ENCODE measurements around the gene SETBP1. TPM values are rescaled to one million over a fixed set of nuclear protein-coding genes. Genes with fewer than 3 reads are reported as not detected.

SETBP1 gene
- total RNA-seq, 4 donors from 2014 or later = 16.2 to 33.6 (median 24.4) TPM

- TF ChIP-seq POLR2A (IDR thresholded peaks at IDR 0.05) = no peak
- no peak for TF ChIP-seq EP300 (IDR thresholded peaks at IDR 0.05; ENCODE audit: low read depth)
- no peak for TF ChIP-seq CTCF (IDR thresholded peaks at IDR 0.05)
- TF ChIP-seq POLR2AphosphoS5 (IDR thresholded peaks at IDR 0.05) = no peak
- 70 to 92% methylated on average over 1 of the region's 1 CpG for WGBS, 2 donors (ENCODE audit: low coverage in 1 of 2)
- Histone ChIP-seq H3K36me3 (no peaks in the 10 kb centered on the region), H3K27ac (no peak overlapping the region), H3K27me3 (no peaks in the 10 kb centered on the region), H3K9me3 (no peaks in the 10 kb centered on the region), H3K4me3 (no peak overlapping the region), H3K4me1 (peaks cover 0 to 19% (median 6%) of the 10 kb centered on the region in 4 donors)
- DNase-seq = no peak
- in situ Hi-C loops (cut with MboI; ENCODE audit: low pct_ligation_motif_present in 1 of 4, low pct_unique_long_range_greater_than_20kb in 1 of 4, low sequenced_read_pairs in 3 of 4) (no loop called here), intact Hi-C loops (cut with DNase I; ENCODE audit: low total_unique reads) (no loop called here)
Observed at GRCh38 chr18:44856157-44856556, 175.5 kb downstream of the SETBP1 start.

GRCh38 chr18:44857081-44857480, 176.4 kb downstream of the SETBP1 start:
- TF ChIP-seq EP300 (IDR thresholded peaks at IDR 0.05; ENCODE audit: low read depth) (no peak), POLR2A (IDR thresholded peaks at IDR 0.05) (no peak)
- 92 to 94% methylated on average over 2 of the region's 2 CpGs for WGBS, 2 donors (ENCODE audit: low coverage in 1 of 2)
- in situ Hi-C loops (cut with MboI; ENCODE audit: low pct_ligation_motif_present in 1 of 4, low pct_unique_long_range_greater_than_20kb in 1 of 4, low sequenced_read_pairs in 3 of 4) (no loop called here), intact Hi-C loops (cut with DNase I; ENCODE audit: low total_unique reads) (no loop called here)
- no peak overlapping the region for H3K4me3 ChIP-seq
- H3K27me3 ChIP-seq = no peaks in the 10 kb centered on the region
- H3K4me1 ChIP-seq = peaks cover 0 to 19% (median 6%) of the 10 kb centered on the region in 4 donors
- DNase-seq = no peak
- H3K9me3 ChIP-seq = no peaks in the 10 kb centered on the region
- no peaks in the 10 kb centered on the region for H3K36me3 ChIP-seq
- peak overlapping the region in 2 of 4 donors; percentile 15 to 18 for H3K27ac ChIP-seq

GRCh38 chr18:44857744-44858491, 177.2 kb downstream of the SETBP1 start:
- no peaks in the 10 kb centered on the region for H3K9me3 ChIP-seq

GRCh38 chr18:44859263-44859662, 178.6 kb downstream of the SETBP1 start:
- TF ChIP-seq POLR2AphosphoS5 (IDR thresholded peaks at IDR 0.05) (no peak), CTCF (IDR thresholded peaks at IDR 0.05) (no peak), EP300 (IDR thresholded peaks at IDR 0.05; ENCODE audit: low read depth) (no peak), POLR2A (IDR thresholded peaks at IDR 0.05) (no peak)
- Histone ChIP-seq H3K36me3 (no peaks in the 10 kb centered on the region), H3K27me3 (no peaks in the 10 kb centered on the region), H3K9me3 (no peaks in the 10 kb centered on the region), H3K27ac (no peak overlapping the region), H3K4me3 (no peak overlapping the region), H3K4me1 (peaks cover 0 to 11% (median 6%) of the 10 kb centered on the region in 4 donors)
- DNase-seq = no peak
- in situ Hi-C loops (cut with MboI; ENCODE audit: low pct_ligation_motif_present in 1 of 4, low pct_unique_long_range_greater_than_20kb in 1 of 4, low sequenced_read_pairs in 3 of 4) (no loop called here), intact Hi-C loops (cut with DNase I; ENCODE audit: low total_unique reads) (no loop called here)

More at GRCh38 chr18:44857744-44858491, 177.2 kb downstream of the SETBP1 start:
- TF ChIP-seq POLR2AphosphoS5 (IDR thresholded peaks at IDR 0.05) = no peak
- TF ChIP-seq POLR2A (IDR thresholded peaks at IDR 0.05) = no peak
- TF ChIP-seq EP300 (IDR thresholded peaks at IDR 0.05; ENCODE audit: low read depth) = no peak
- no peak for TF ChIP-seq CTCF (IDR thresholded peaks at IDR 0.05)
- 75 to 83% methylated on average over 1 to 5 of the region's 5 CpGs for WGBS, 2 donors (ENCODE audit: low coverage in 1 of 2)
- Histone ChIP-seq H3K4me1 (peaks cover 0 to 12% (median 6%) of the 10 kb centered on the region in 4 donors), H3K27me3 (no peaks in the 10 kb centered on the region), H3K4me3 (no peak overlapping the region), H3K27ac (peak overlapping the region in 2 of 4 donors; percentile 15 to 18), H3K36me3 (no peaks in the 10 kb centered on the region)
- in situ Hi-C loops (cut with MboI; ENCODE audit: low pct_ligation_motif_present in 1 of 4, low pct_unique_long_range_greater_than_20kb in 1 of 4, low sequenced_read_pairs in 3 of 4) (no loop called here), intact Hi-C loops (cut with DNase I; ENCODE audit: low total_unique reads) (no loop called here)
- DNase-seq = no peak
